Coronary artery (tissue), 2 donors: Measurements from ENCODE around the gene C12orf75.

Experiments used
- DNase-seq: peaks from one replicate; pipeline ENCODE4 v3.0.0-alpha.2; 2017; ENCODE audit warnings: low spot score
- H3K27ac ChIP-seq, 2 donors: fragments of 200-600 bp; sonication (generic); one replicate each; pipeline ENCODE4 v1.5.1; 2016 to 2019
- H3K4me3 ChIP-seq: fragments of 200-600 bp; sonication (generic); 2 replicates; pipeline ENCODE4 v1.5.1; 2016; ENCODE audit warnings: mild to moderate bottlenecking, moderate library complexity
- CTCF ChIP-seq: fragments of 200-600 bp; sonication (generic); IDR thresholded peaks from one replicate; pipeline ENCODE4 v1.5.1; 2019; ENCODE audit warnings: antibody characterized with exemption

C12orf75 gene

GRCh38 chr12:105315130-105315529 lies 15.4 kb upstream of the C12orf75 start:
- DNase-seq: no peak
- Histone ChIP-seq H3K27ac (no peak overlapping the region), H3K4me3 (no peak overlapping the region)
- no peak for TF ChIP-seq CTCF

GRCh38 chr12:105315726-105316125 lies 14.8 kb upstream of the C12orf75 start:
- no peak overlapping the region for H3K27ac ChIP-seq
- DNase-seq: no peak
- TF ChIP-seq CTCF: no peak
- H3K4me3 ChIP-seq: no peak overlapping the region

GRCh38 chr12:105316931-105317852 lies 13.3 kb upstream of the C12orf75 start:
- no peak overlapping the region for H3K4me3 ChIP-seq
- DNase-seq: no peak
- no peak for TF ChIP-seq CTCF
- no peak overlapping the region for H3K27ac ChIP-seq

GRCh38 chr12:105317942-105318621 lies 12.4 kb upstream of the C12orf75 start:
- no peak for DNase-seq
- no peak overlapping the region for H3K4me3 ChIP-seq
- no peak for TF ChIP-seq CTCF
- H3K27ac ChIP-seq: no peak overlapping the region

- no peak for TF ChIP-seq CTCF
- H3K27ac ChIP-seq: no peak overlapping the region
- no peak overlapping the region for H3K4me3 ChIP-seq
- no peak for DNase-seq
Observed at GRCh38 chr12:105318651-105319483, 11.6 kb upstream of the C12orf75 start.

- Histone ChIP-seq H3K4me3 (no peak overlapping the region), H3K27ac (no peak overlapping the region)
- TF ChIP-seq CTCF: no peak
- DNase-seq: no peak
Observed at GRCh38 chr12:105319691-105320209, 10.7 kb upstream of the C12orf75 start.
